Lower lobe of right lung (tissue), 2 donors: ENCODE data around the gene BUB3. TPM values are rescaled to one million over a fixed set of nuclear protein-coding genes. Genes with fewer than 3 reads are reported as not detected.
A peak's percentile ranks its signal among the peaks of the same experiment; 100 is the strongest.

Experiments
- ATAC-seq, 2 donors: fragments of 200-7000 bp; cut with Tn5 transposase; one replicate each; pipeline ENCODE4 v1.9.1; 2020 to 2022; ENCODE audit warnings: mild to moderate bottlenecking in 2 of 2, moderate library complexity in 2 of 2
- DNase-seq: peaks from one replicate; pipeline ENCODE4 v3.0.0-alpha.2; 2020
- H3K27ac ChIP-seq: fragments of 200-600 bp; one replicate; pipeline ENCODE4 v1.8.0; 2022
- H3K27me3 ChIP-seq: fragments of 200-600 bp; one replicate; pipeline ENCODE4 v1.8.0; 2022; ENCODE audit warnings: low read depth
- H3K36me3 ChIP-seq: fragments of 200-600 bp; one replicate; pipeline ENCODE4 v1.8.0; 2022; ENCODE audit warnings: mild to moderate bottlenecking
- H3K4me1 ChIP-seq: fragments of 200-600 bp; one replicate; pipeline ENCODE4 v1.8.0; 2022
- H3K4me3 ChIP-seq: fragments of 200-600 bp; one replicate; pipeline ENCODE4 v1.8.0; 2022; ENCODE audit warnings: mild to moderate bottlenecking
- H3K9me3 ChIP-seq: fragments of 200-600 bp; one replicate; pipeline ENCODE4 v1.8.0; 2022
- CTCF ChIP-seq: fragments of 200-600 bp; IDR thresholded peaks from one replicate; pipeline ENCODE4 v1.8.0; 2022; ENCODE audit warnings: antibody characterized with exemption, mild to moderate bottlenecking
- intact Hi-C: fragments of 100-400 bp; cut with DNase I; formaldehyde crosslinking; loops from one replicate; pipeline ENCODE4 v1.11.0; 2022
- total RNA-seq: library from RNA; stranded (reverse); fragmentation: NEBNext Ultra II Directional; extraction: Animal tissue kit (Norgen Biotek cat#: 25700); gene quantifications from one replicate; pipeline ENCODE4 v1.2.1, GENCODE V29; 2021
- donor health status: DM: no; HTN: yes; CAD: no; lungs with severe emphysema.

BUB3 gene
- total RNA-seq, 1 donor from 2014 or later, result 67.3 TPM

- H3K4me3 ChIP-seq, result no peak overlapping the region
- TF ChIP-seq CTCF, result no peak
These were observed 7.1 kb upstream of the BUB3 start for GRCh38 chr10:123146894-123147634.

GRCh38 chr10:123147635-123148413 is 6.4 kb upstream of the BUB3 start, which contains the start of gene HMX2:
TSS of gene HMX2 (plus strand) at chr10:123148136. CDS start at chr10:123148379, 243 bp downstream.
- H3K36me3 ChIP-seq, result no peaks in the 10 kb centered on the region
- H3K4me1 ChIP-seq, result peaks cover 48% of the 10 kb centered on the region
- TF ChIP-seq CTCF, result no peak
- H3K4me3 ChIP-seq, result peak within 1 kb of the TSS; percentile 17
- no peak within 1 kb of the TSS for H3K27ac ChIP-seq
- no peaks in the 10 kb centered on the region for H3K9me3 ChIP-seq
- peaks cover 99% of the 10 kb centered on the region for H3K27me3 ChIP-seq
- ATAC-seq (no peak), DNase-seq (no peak)
- intact Hi-C loops, result no loop called here

More at GRCh38 chr10:123146894-123147634, 7.1 kb upstream of the BUB3 start:
- Histone ChIP-seq H3K27ac (no peak overlapping the region), H3K4me1 (peaks cover 48% of the 10 kb centered on the region), H3K36me3 (no peaks in the 10 kb centered on the region), H3K27me3 (peaks cover 100% of the 10 kb centered on the region), H3K9me3 (no peaks in the 10 kb centered on the region)
- DNase-seq (no peak), ATAC-seq (no peak)
- intact Hi-C loops, result no loop called here

- Histone ChIP-seq H3K4me1 (peaks cover 48% of the 10 kb centered on the region), H3K27me3 (peaks cover 95% of the 10 kb centered on the region), H3K4me3 (peak overlapping the region; percentile 17), H3K27ac (no peak overlapping the region), H3K36me3 (no peaks in the 10 kb centered on the region), H3K9me3 (no peaks in the 10 kb centered on the region)
- DNase-seq, result no peak
- no peak for TF ChIP-seq CTCF
- ATAC-seq, result peak in 1 of 2 donors; percentile 7
- intact Hi-C loops, result no loop called here
These were observed 5.6 kb upstream of the BUB3 start for GRCh38 chr10:123148414-123149161.

- no peak for ATAC-seq
- Histone ChIP-seq H3K4me1 (peaks cover 48% of the 10 kb centered on the region), H3K4me3 (peak overlapping the region; percentile 54), H3K9me3 (no peaks in the 10 kb centered on the region), H3K27me3 (peaks cover 89% of the 10 kb centered on the region), H3K27ac (no peak overlapping the region), H3K36me3 (no peaks in the 10 kb centered on the region)
- no peak for TF ChIP-seq CTCF
- intact Hi-C loops, result no loop called here
- DNase-seq, result no peak
These were observed 5.0 kb upstream of the BUB3 start for GRCh38 chr10:123149162-123149567.

GRCh38 chr10:123149568-123150270 is 4.5 kb upstream of the BUB3 start:
- Histone ChIP-seq H3K4me3 (peak overlapping the region; percentile 54), H3K4me1 (peaks cover 48% of the 10 kb centered on the region), H3K27ac (no peak overlapping the region), H3K9me3 (no peaks in the 10 kb centered on the region), H3K27me3 (peaks cover 84% of the 10 kb centered on the region), H3K36me3 (no peaks in the 10 kb centered on the region)
- DNase-seq (peak; percentile 57), ATAC-seq (no peak)
- intact Hi-C loops, result no loop called here
- no peak for TF ChIP-seq CTCF
